Activated CD8-positive, alpha-beta memory T cell treated with anti-CD3 and anti-CD28 coated beads, Interleukin-2, amount 50 U/mL, for 4 hours (primary cell): Measurements from ENCODE around the gene SLC7A8.

Experiments used
- DNase-seq: peaks from one replicate; pipeline ENCODE4 v3.0.0-alpha.2; 2020

Gene SLC7A8

DNA sequence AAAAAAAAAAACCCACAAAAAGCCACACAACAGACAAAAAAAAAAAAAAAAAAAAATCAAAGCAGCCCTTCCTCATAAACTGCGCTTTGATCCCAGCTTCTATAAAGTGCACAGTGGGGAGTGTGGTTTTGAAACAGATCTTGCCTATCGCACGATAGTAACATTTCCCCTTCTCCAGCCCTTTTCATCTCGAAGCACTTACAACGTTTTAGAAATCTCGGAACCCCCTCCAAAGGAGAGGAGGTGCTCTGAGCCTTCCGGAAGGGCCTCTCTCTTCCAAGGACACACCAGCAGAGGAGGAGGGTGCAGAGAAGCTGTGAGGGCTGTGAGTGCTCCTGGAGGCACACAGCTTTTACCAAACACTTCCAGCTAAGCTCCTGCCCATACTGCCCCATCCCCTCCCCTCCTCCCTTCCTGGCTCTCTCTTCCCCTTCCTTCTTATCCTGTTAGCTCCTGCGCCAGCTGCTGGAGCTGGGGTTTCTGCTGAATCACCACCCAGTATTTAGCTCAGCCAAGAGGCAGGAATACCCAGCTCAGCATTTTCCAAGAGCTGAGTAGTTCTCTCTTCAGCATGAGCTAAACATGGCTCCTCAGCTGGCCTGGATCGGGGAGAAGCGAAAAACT, 28.4 kb downstream of the SLC7A8 start:
- no peak for DNase-seq

DNA sequence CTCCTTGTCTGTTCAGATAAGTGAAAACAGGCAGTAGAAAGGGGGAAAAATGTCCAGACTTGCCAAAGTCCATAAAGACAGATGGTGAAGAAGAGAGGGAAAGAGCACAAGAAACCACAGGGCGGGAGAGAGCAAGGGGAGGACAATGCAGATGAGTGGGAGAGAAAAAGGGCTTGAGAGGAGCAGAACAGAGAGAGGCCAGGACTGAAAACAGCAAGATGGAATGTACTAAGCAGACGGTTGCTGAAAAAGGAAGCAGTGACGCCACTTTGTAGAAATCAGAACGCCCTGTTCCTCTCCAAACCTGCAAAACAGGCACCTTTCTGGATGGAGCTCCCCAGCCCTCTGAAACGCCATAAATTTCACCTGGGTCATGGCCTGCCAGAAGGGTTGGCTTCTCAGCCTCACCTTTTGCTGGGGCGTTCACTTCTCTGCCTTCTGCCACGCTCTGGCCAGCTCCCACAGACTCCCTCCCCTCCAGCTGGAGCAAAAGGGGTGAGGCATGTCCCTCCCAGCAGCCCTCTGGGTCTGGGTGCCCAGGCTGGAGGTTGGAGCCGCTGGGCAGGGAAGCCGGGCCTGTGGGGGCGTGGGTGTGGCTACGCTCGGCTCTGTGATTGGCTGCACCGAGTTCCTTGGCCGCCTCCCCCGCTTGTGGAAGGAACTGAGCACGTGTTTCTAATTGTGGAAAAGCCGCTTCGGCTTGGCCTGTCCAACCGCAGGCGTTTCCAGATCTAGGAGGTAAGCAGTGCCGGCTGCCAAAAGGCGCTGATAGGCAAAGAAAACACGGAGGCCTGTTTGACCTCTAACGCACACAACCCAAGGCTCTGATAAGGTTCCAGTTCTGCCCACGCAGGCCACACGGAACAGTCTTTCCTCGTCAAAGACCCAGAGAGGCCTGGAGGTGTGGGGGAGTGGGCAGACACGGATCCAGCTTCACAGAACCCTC, 29.3 kb downstream of the SLC7A8 start:
- DNase-seq: no peak

DNA sequence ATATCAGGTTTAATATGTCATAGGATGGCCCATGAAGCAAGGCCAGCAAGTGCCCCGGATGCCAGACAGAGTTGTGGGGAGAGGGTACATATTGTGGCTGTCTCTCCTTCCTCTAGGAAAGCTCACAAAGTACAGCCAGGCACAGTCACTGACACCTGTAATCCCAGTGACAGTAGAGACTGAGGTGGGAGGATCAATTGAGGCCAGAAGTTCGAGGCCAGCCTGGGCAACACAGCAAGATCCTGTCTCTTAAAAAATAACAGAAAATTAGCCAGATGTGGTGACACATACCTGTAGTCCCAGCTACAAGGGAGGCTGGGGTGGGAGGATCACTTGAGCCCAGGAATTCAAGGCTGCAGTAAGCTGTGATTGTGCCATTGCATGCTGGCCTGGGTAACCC, 32.1 kb downstream of the SLC7A8 start:
- no peak for DNase-seq

DNA sequence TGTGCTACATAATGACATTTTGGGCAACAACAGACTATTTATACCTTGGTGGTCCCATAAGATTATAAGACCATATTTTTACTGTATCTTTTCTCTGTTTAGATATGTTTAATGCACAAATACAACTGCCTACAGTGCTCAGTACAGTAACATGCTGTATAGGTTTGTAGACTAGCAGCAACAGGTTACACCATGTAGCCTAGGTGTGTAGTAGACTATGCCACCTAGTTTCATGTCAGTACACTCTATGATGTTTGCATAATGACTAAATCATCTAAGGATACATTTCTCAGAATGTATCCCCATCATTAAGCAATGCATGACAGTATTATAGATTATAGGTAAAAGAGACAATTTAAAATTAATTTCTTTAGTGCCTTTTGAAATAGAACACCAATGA, 33.7 kb downstream of the SLC7A8 start:
- DNase-seq: no peak

DNA sequence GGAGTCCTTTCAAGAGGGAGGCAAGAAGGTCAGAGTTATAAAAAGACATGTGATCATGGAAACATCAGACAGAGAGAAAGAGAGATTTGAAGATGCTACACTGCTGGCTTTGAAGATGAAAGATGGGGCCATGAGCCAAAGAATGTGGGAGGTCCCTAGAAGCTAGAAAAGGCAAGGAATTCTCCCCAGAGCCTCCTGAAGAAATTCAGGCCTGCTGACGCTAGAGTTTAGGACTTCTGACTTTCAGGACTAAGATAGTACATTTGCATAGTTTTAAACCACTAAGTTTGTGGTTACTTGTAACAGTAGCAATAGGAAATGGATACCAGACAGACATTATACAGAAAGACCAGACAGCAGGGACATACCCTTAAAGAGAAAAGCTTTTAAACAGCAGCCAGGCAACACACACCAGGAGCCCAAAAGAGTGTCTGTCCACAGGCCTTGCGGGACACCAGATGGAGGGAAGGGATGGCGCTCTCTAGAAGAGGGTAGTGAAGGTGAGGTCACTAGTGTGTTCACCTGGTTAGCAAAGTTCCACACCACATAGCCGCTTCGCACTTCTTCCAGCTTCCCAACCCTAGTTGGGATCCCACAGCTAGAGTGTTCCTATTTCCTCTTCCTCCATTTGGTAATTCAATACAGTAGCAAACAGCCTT, 34.7 kb downstream of the SLC7A8 start:
- no peak for DNase-seq

DNA sequence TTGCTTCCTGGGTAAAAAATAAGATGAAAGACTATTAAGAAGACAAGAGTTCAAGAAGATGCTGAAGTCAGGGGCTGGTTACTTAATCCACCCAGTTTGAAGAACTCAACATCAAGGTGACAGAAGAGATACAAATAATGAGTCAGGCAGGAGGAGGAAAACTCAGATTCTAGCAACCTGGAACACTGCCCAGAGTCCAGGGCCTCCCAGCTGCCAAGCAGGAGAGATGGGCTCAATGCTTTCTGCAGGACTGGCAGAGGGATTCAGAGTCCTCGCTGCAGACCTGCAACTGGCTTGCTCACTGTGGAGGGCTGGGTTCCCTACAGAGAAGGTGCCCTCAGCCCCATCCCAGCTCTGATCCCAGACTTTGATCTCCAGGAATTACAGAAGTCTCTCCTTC, 35.8 kb downstream of the SLC7A8 start:
- DNase-seq: no peak

DNA sequence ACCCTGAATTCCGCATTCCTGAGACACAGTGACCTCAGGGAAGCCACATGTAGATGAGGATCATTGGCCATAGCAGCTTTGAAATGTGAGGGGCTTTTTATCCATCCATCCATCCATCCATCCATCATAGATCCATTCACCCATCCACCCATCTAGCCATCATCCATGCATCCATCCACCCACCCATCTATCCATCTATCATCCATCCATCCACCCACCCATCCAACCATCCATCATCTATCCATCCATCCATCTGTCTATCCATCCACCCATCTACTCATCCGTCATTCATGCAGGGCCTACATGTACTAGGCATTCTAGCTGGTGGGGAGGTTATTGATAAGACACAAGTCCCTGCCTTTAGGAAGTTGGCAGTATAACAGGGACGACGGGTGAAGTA, 36.5 kb downstream of the SLC7A8 start:
- no peak for DNase-seq

DNA sequence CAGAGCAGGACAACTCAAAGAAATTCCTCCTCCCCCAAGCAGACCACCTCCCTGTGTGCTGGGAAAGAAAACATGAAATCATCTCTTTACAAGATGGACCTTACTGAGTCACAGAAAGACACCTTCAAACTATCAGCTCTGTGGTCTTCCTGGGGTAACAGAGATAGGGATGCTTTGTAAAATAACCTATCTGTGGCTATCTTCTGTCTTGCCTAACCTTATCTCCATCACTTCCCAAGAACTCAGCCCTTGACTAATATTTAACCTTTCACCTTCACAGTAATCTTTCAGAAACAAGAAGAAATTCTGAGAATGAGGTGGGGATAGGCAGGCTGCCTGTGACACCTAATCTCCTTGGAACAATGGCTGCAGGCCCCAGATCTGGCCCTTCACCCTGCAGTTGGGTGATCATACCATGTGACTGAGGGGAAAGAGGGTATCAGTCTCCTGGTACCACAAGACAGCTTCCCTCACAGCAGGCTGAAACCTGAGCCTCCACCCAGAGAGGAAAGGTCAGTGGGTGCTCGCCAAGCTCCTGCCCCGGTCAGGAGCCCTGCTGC, 37.0 kb downstream of the SLC7A8 start:
- no peak for DNase-seq

DNA sequence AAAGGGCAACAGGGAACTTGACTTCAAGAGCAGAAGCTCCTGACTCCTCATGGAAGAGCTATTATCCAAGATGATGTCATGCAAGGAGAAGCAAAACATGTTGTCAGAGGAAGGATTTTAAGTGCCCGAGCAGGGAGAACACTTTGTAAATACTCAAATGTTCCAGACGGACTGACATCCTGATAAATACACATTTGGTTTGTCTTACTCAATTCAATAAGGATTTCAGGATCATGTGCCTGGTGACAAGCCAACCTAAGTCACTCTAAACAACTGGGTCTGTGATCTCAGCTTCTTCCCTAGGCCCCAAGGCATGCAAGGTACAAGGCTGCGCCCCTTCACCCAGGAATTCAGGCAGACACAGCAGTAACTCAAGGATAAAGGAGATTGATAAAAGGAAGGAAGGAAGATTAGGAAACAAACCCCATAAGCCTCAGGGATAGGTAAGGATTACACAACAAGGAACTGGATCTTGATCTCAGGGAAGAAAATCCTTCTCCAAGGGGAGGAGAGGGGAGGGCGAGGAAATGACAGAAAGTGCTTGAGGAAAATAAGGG, 37.6 kb downstream of the SLC7A8 start:
- DNase-seq: no peak

DNA sequence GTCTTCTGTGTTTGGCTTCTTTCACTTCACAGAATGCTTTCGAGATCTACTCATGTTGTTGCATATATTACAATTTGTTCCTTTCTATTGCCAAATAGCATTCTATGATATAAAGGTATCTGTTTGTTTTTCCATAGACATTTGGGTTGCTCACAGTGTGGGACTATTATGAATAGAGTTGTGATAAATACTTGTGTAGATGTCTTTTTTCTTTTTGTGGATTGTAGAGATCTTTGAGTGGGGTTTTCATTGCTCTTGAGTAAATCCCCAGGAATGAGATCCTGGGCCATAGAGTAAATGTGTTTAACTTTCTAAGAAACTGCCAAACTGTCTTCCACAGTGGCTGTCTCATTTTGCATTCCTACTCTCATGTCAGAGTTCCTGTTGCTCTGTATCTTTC, 39.5 kb downstream of the SLC7A8 start:
- DNase-seq: no peak

DNA sequence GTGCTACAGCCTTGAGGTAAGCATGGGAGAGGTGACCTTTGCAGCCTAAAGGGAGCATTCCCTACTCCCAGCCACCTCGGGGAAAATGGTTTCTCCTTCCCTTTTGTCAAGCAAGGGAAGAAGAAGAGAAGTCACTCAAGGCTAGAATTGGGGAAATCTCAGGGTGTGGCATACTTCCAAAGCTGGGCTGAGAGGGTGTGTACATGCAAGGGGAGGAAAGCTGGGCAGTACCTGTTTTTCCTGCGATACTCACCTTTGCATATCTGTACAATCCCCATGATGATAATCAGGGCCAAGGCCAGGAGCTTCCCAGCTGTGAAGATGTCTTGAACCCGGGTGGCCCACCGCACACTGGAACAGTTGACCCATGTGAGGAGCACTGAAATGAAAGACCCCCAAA, 40.6 kb downstream of the SLC7A8 start:
- DNase-seq: no peak

DNA sequence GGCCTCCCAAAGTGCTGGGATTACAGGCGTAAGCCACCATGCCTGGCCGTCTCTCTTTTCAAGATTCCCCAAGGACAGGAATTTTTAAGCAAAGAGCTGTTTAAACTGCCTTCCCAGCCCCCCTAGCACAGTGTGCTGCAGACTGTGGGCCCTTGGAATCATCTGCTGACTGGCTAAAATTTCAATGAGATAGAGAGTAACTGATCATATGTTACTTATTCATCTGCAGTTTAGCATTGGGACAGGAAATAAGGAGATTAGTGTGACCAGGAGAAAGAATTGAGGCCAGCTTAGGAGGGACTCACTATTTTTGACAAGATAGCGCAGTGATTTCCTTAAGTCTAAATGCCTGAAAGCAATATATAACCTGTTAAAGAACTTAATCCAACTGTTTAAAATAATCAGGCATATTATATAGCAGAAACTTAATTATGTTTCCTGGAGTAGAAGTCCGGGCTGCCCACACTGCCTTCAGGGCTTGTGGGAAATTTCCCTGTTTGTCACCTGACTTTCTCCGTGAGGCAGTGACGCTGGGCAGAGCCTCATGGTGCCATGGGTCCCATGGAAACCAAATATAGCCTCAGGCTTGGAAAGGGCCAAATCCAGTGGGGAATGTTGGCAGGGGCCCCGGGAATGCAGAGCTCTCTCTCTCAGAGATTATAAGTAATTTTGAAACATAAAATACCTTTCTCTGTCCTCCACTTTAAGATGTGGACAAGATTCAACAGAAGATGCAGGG, 41.6 kb downstream of the SLC7A8 start:
- no peak for DNase-seq

DNA sequence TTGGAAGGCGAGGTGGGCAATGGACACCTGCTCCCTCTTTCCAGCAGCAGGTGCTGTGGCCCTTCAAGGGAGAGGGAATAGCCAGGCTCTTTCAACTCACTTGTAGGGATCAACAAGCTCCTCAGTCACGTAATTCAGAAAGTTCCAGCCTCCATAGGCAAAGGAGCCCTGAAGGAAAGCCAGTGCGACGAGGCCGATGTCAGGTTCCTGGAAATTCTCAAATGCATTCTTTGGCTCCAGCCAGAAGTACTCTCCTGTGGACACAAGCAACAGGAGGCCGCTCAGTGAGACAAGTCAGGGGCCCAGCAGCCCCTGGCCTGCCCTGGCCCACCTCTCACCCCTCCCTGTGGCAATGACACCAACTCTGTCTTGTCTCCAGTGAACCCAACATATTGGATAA, 43.1 kb downstream of the SLC7A8 start:
- no peak for DNase-seq

DNA sequence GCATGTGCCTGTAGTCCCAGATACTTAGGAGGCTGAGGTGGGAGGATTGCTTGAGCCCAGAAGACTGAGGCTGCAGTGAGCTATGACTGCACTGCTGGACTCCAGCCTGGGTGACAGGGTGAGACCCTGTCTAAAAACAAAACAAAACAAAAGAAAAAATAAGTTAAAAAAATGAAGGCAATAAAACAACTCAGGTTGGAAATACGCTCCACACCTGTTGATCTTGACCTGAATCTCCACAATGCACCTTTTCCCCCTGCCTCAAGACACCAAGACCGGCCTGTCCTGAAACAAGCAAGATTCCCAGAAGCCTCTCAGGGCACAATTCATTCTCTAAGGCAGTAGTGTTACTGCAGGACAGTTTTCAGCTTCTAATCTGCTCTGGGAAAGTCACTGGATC, 43.6 kb downstream of the SLC7A8 start:
- no peak for DNase-seq

DNA sequence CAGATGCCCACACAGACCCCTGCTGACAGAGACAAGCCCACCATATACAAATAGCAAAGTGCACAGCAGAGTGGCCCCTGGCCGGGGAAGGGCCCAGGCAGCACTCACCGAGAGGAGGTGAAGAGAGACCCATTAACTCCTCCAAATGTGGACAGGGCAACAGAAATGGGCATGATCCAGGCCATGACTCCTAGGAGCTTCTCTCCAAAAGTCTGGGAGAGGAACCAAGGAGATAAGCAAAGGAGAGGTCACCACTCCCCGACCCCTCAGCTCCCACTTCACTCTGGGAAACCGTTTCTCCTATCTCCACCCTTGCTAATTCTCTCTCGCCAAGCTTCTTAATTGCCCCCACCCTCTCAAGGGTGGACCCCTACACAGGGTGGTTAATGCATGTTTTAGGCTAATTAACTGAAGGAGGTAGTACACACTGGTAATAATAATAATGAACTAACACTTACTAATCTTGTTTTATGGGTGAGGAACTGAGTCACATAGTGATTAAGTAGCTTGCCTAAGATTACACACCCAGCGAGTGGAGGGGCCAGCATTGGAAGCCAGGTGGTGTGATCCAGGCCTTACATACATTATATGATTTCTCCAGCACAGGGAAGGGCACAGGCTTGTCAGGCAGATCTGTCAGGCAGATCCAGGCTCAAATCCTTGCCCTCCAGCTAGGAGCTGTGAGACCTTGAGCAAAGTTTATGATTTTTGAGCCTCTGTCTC, 45.5 kb downstream of the SLC7A8 start:
- DNase-seq: no peak

DNA sequence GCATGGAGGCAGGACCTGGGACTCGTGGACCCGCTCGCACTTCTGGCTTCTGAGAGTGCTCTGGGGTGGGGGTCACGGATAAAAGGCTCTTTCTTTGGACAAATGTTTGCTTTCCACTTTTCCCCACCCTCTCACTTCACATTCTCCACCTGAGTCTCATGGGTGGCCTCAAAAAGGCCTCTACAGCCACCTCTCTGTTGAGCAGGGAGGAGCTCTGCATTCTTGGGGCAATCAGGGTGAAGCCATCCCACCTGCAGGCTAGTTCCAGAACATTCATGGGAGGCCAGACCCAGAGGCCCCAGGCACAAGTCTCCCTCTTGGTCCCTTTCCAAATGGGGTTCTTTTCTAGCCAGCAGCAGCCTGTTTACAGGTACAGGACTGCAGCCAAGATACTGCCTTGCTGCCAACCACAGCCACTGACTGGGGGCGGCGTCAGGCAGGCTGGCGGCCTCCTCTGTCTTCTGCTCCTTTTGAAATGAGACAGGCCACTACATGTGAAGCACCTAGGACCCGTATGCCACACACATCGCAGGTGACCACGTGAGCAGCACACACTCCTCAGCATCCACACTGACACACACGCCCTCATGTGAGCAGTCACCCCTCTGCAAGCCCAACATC, 46.2 kb downstream of the SLC7A8 start:
- no peak for DNase-seq

DNA sequence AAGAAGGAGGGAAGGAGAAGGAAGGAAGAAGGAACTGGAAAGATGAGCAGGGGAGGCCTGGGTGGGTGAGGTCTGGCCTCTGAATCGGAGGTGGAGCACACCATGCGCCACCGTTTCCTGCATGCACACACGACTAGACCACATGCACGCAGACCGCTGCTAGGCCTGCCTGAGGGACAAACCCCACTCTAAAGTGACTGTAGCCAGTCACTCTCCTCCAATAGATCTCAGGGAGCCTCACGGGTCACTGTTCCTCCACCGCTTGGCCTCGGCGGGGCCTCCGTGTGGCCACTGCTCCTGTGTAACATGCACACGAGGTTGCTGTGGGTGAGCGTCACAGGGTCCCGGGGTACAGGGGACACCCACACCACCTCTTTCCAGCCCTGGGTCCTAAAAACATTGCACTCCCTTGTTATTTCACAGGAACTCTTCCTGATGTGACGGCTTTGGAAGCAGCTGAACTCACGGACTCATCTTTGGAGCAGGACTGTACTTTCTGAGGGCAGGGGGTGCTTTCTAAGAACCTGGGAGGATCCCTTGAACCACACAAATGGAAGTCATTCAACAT, 46.8 kb downstream of the SLC7A8 start:
- DNase-seq: no peak

DNA sequence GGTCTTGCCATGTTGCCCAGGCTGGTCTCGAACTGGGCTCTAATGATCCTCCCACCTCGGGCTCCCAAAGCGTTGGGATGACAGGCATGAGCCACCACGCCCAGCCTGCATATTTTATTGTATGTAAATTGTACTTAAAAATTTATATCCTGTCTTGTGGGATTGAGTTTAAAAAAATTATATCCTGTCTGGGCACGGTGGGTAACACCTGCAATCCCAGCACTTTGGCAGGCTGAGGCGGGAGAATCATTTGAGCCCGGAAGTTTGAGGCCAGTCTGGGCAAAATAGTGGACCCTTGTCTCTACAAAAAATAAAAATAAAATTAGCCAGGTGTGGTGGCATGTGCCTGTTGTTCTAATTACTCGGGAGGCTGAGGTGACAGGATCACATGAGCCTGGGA, 50.5 kb downstream of the SLC7A8 start:
- no peak for DNase-seq

DNA sequence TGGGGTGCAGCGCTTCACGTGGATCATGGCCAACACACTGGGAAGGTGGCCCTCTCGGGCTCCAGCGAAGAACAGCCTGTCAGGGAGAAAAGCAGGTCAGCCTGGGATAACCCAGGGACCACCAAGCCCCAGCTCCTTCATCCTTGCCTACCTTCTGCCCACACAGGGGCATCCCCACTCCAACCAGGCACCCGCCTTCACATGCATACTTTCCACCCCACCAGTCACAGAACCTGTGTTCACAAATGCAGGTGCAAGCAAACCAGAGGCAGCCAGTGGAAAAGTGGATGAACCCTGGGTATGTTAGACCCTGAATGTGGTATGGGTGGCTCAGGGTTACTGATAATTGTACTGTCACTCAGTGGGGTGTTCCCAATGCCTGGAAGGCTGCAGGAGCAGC, 52.0 kb downstream of the SLC7A8 start:
- DNase-seq: no peak

DNA sequence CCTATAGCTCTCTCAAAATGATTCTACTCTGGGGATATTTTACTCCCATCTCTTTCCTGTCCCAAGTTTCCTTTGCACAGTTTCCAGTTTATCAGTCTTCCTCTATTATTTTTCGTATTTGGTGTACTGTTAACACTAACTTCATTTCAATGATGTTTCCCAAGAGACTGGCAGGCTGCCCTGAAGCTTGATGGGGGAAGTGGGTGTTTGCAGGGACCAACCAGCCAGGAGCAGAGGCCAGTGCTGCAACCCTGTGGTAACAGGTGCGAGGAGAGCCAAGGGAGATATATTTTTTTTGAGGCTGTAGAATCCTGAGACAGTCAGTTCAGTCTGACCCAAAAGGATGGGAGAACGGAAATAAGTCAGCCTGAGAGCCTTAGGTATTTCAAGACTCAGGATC, 52.6 kb downstream of the SLC7A8 start:
- no peak for DNase-seq

DNA sequence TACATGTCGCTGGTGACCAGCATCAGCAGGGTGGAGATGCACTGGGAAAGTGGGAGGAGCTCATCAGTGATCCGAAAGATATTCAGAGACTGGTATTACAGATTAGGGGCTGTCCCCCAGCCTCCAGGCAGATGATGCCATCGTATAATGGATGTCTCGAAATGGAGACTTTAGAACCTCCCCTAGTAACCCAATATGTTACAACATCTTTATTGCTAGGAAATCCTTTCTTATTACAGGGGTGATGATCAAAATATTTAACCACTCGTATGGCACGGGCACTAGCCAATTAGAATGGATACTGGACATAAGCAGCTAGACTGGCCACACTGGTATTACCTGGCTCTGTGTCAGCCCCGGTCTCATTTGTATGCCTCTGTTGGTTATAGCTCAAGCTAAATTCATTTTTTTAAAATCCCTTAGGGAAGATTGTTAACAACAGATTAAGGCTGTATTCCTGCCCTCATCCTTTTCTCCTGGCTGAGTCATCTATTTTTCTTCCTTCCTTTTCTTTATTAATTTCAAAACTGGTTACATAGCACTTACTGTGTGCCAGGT, 53.6 kb downstream of the SLC7A8 start:
- DNase-seq: no peak
